ENCODE results near the gene CIB4.

The CIB4 gene

DNA sequence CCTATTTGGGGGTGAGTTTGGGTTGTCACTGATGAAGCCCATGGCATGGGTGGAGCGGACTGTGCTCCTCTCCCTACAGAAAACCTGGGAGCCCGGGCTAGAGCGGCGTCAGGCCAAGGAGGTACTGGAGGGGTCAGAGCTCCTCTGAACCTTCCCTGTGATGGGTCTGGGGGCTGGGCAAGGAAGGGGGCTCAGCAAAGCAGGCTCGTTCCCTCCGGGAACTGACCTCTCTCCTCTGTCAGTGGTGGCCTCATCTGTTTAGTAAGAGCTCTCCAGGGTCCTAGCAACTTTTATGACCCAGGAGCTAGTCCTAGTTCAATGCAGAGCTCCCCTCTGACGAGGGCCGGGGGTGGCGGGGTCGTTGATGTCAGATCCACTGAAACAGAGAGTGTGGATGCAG is 100.9 kb downstream of the CIB4 start:
- no peak for DNase-seq

DNA sequence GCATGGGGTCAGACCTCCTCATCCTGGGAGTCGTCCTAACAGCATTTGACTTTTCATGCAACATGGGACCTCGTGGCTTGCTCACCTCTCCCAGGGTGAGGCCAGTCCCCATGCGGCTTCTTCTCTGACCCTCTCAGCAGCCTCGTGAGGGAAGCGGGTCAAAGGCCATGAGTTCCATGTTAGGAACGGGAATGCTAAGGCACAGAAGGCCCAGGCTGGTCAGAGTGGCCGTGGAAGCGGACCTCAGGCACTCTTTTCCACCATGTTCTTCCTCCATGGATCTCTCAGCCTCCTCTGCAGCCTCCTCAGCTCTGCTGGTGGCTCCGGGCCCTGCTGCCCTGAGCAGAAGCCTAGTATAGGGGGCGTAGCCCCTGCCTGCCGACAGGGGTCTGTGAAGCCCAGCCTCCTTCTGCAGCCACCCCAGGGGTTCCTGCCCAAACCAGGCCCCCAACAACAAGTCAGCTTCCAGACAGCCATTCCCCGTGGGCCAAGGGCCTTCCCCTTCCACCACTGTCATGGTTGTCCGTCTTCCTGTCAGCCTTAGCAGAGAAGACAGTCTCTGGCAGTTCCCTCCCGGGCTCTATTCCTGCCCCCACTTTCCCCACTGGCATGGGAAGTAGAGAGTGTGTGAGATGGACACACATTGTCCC is 103.2 kb downstream of the CIB4 start:
- DNase-seq, result no peak

GRCh38 chr2:26537069-26537825 is 103.9 kb downstream of the CIB4 start:
- no peak for DNase-seq

GRCh38 chr2:26536371-26537068 is 104.6 kb downstream of the CIB4 start:
- no peak for DNase-seq

- DNase-seq, result no peak
These were observed 105.4 kb downstream of the CIB4 start for GRCh38 chr2:26535663-26536275.

DNA sequence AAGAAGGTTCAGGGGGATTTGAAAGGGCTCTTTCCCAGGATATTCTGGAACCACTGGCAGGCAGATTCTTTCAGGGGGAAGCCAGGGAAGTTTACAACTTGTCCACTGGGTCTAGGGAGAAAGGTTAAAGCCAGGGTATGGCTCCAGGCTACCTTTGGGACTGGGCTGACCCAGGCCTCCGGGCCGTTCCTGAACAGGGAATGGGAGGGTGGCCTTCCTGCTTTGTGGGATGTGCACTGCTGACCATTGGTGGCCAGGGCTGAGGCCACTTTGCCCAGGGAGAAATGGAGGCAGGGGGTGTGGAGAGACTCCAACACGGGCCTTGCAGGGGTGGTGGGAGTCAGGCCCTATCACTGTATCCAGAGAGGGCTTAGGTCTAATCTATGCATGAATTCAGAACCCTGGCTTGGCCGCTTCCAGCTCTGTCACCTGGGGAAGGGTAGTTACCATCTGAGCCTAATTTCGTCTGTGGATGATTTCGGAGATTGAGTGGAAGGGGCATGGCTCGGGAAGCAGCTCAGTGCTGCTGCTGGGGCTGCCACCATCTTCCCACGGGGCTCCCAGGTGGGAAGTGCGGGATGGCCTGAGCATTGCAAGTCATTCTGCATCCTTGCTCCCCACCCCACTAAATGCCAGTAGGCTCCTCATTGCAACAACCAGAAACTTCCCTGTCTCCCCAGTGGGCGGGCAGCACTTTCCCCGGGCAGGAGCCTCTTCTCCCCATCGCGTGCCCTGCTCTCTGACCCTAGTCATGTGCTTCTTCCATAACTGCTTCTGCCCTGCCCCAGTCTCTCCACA is 106.1 kb downstream of the CIB4 start:
- DNase-seq, result no peak

DNA sequence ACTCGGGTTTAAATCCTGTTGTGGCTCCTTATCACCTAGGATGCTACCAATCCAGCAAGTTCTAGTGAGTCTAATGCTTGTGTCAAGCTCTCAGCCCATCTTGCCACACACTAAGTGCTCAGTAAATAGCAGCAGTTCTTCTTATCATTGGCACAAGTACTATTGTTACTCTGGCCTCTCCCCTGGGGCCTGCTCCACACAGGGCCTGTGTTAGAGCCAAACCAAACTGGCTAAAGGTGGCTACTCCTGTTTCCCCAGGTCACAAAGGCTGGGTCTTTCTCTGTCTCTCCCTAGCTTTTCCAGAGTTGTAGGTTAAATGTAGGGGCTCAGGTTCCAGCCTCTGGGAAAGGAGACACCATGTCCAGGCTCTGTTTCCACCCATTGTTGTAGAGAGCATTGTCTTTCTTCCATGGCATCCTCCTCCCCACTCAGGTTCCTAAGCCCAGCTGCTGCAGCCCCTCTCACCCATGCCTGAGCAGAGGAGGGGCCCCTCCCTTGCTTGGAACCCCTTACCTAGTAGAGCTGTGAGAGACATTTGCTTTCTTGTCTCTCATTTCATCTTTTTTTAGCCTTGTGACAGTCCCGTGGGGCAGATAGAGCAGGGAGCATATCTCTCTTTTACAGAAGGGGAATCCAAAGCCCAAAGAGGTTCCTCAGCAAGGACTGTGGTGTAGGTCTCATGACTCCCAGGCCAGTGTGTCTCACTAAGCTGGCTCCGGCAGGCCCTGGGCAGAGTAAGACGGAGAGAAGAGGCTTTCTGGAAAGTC is 106.9 kb downstream of the CIB4 start:
- no peak for DNase-seq

DNA sequence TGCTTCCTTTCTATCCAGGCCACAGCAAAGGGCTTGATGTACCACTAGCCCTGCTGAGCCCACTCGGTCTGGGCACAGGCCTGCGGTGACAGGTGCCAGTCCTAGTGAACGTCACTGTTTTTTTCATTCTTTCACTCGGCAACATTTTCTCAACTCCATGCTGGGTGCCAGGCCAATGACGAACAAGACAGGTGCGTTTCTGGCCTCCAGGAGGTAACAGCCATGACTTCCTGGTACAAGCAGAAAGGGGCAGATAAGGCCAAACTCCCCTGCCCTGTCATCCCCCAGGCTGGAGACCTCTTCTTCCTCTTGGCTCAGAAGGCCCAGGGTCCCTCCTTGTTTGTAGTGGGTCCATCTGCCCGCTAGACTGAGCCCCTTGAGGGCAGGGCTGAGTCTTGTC is 107.5 kb downstream of the CIB4 start:
- DNase-seq, result no peak

- DNase-seq, result no peak
These were observed 108.6 kb downstream of the CIB4 start for GRCh38 chr2:26532301-26533250.

Measured in CD4-positive, alpha-beta T cell treated with Interleukin-15 for 1 hour (primary cell).